ENCODE measurements around the gene ANKLE2.
A peak's percentile ranks its signal among the peaks of the same experiment; 100 is the strongest.
"Not testable (repeated sequence)": the region's sequence is repeated elsewhere in the genome, so short reads cannot be mapped to it uniquely, and the experiment has no call there.

Gene ANKLE2

DNA sequence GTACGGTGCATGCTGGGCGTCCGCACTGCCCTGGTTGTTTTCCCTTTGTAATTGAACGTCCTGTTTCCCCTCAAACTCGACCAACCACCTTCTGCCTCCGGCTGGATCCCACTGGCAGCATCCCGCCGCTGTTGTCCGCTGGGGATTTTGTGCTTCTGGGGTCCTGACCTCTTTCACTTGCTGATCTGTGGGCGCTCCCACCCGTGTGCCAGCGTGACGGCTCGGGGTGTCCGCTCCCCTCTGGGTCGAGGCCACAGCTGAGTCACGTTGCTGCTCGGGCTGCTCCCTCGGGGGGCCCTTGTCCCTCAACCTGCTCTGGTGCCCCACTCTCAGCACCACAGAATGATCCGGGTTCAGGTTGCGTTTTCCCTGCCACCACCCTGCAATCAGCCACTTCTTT, 43.0 kb downstream of the ANKLE2 start:
- DNase-seq, result no peak

DNA sequence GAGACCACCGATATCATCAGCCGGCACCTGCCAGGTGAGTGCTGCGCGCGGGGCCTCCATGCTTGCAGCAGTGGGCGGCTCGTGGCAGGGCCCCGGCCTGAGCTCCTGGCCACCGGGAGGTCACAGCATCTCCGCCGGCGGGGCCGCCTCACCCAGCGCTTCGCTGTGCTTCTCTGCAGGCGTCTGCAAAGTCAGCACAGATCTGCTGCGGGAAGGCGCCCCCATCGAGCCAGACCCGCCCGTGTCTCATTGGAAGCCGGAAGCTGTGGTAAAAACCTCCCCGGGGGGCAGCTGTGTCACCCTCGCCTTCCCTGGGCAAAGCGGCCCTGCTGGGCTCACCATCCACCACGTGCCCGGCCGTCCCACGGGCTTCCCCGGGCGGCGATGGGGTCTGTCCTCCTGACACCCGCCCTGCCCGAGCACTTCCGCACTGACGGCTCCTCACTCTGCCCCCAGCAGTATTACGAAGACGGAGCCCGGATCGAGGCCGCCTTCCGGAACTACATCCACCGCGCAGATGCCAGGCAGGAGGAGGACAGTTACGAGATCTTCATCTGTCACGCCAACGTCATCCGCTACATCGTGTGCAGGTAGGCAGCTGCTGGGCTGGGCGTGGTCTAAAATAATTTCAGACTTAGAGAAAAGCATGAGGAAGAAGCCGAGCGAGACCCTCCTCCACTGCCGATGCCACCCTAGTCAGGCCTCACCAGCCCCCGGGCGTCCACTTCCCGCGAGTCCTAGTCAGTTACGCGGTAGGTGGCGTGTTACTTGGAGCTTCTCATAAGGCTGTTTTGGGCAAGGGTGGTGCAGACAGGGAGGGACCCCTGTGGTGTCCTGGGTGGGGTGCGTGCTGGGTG, 43.9 kb downstream of the ANKLE2 start:
- no peak for DNase-seq

DNA sequence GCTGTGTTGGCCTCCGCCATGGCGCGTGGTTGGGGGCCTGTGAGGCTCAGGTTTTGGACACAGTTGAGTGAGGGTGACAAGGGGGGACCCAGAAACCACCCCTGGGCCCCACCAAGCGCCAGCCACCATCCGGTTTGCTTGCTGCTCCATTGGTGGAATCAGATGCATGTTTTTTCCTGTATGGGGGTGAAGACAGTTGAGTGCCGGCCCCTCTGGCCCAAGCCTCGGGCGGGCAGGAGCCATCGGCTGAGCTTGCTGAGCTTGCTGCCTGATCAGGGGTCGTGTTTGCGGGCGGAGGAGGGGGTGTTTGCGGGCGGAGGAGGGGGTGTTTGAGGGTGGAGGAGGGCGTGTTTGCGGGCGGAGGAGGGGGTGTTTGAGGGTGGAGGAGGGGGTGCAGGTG, 44.6 kb downstream of the ANKLE2 start:
- DNase-seq, result no peak

DNA sequence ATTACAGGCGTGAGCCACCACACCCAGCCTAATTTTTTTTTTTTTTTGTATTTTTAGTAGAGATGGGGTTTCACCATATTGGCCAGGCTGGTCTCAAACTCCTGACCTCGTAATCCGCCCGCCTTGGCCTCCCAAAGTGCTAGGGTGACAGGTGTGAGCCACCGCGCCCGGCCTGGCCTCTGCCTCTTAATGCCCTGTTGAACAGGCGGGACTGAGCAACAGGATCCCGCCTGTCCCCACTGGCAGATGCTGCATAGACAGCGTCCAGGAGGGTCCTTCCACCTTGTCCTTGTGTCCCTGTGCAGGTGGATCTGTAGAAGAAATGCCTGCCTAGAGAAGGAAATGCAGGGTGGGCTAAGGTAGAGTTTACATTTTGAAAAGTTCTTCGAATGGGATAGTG, 45.3 kb downstream of the ANKLE2 start:
- DNase-seq, result no peak

DNA sequence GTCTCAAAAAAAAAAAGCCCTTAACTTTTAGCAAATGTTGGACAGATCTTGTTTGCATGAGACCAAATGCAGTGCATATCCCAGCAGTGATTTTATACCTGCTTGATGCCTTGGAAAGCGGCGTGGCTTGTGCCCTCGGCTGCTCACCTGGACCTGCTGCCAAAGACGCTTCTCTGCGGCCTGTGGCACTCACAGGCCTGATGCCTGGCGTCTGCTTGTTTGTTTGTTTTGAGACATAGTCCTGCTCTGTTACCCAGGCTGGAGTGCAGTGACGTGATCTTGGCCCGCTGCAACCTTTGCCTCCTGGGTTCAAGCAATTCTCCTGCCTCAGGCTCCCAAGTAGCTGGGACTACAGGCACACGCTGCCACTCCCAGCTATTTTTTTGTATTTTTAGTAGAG, 45.8 kb downstream of the ANKLE2 start:
- DNase-seq, result no peak

DNA sequence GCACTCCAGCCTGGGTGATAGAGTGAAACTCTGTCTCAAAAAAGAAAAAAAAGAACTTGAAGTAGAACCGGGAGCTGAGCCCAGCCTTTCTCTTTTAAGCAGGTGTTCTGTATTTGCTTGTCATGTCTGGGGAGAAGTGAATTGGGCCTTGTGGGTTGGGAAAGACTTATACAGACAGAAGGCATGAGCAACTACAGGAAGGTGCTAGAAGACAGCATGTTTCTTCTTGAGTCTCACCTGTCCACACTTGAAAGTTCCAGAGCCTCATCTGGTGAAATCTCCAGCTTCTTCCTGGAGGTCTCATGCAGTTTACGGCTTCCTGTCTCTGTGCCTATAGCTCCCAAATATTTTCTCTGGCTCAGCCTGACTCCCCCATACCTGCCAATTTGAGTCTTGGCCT, 48.5 kb downstream of the ANKLE2 start:
- no peak for DNase-seq

DNA sequence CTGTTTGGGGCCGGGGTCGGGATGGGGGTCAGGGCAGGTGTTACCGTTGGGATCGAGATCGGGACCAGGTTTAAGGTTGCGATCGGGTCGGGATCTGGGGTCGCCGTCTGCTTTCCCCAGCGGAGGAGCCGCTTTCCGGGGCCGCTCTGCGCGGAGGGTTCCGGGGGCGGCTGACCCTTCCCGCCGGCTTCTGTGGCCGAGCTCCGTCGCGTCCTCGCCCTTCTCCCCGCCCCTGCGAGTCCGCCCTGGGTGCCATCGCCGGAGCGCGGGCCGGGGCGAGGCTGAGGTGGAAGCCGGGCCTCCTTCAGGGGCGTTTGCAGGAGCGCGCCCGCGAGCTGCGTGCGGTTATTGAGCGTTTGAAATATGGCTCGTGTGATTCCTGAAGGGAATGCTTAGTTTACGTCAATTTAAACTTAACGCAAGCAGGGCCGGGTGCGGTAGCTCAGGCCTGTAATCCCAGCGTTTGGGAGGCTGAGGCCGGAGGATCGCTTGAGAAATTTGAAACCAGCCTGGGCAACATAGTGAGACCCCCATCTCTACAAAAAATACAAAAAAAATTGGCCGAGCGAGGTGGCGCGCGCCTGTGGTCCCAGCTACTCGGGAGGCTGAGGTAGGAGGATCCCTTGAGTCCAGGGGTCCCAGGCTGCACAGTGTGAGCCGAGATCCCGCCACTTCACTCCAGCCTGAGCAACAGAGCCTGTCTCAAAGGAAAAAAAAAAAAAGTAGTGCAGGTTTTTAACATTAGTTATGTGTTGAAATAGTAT, 50.4 kb downstream of the ANKLE2 start:
- no peak for DNase-seq

DNA sequence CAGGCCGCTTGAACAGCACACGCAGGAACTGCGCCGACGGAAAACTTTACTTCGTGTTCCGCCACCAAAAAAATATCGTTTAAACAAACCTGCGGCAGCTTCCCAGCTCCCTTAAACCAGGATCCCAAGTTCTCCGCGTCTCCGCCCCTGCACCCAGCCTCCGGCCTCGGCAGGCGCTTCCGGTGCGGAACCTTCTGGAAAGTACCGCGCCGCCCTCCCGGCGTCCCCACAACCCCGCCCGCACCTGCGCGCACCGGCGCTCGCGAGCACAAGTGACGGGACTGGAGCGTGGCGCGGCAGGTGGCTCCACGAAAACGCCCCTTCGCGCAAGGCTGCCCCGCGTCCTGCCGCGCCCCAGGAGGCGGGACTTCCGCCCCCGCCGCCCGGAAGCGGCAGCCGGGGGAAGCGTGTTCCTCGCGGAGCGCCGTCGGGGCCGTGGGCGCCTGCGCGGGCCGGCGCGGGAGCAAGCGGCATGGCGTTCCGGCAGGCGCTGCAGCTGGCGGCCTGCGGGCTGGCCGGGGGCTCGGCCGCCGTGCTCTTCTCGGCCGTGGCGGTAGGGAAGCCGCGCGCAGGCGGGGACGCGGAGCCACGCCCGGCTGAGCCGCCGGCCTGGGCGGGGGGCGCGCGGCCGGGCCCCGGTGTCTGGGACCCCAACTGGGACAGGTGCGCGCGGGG, 51.1 kb downstream of the ANKLE2 start, which contains the start of gene PGAM5:
TSS of gene PGAM5 (plus strand) at position 438 of the 675 bp plus-strand sequence. CDS start at position 473, 35 bp downstream.
- peak; percentile 52 for DNase-seq

DNA sequence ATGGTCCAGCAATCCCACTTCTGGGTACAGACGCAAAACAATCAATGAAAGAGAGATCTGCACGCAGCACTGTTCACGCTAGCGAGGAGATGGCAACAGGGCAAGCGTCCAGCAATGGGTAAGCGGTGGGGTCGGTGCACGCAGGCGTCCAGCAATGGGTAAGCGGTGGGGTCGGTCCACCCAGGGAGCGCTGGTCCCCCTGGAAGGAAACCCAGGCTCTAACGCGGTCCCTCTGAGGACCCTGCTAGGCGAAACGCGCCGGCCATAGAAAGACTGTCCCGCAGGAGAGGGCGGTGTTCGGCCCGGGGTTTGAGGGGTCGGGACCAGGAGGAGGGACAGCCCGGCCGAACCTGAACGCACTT, 51.6 kb downstream of the ANKLE2 start:
- DNase-seq, result no peak

DNA sequence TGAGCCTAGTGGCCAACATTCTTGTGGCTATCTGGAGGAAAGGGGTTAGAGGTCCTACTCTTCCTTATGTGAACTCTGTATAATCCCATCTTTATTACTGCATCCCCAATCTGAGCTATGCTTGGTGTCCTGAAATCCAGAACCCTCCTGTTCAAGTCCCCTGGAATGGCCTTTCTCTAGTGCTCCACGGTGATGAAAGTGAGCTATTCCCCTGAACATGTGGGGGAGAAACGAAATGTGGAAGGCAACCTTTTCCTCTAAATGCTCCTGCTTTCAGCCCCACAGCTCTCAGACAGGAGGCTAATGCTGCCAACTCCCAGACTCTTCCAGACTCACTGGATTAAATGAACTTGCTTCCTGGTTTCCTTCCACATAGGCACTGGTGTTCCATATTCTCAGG, 53.5 kb downstream of the ANKLE2 start:
- no peak for DNase-seq

DNA sequence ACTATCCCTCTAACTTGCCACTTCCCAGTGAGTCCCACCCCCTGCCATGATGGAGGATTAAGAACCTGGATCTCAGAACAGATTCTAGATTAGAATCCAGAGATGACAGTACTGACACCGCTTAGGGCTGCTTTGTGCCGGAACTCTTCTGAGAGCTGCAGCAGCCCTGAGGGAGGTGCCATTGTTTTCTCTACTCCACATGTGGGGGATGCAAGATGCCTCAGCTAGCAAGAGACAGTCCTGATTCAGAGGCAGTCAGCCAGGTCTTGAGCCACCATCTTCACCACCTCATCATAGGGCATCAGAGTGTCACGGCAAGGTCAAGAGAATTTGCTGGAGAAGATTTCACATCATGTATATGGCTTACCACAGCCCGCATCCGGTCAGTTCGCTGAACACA, 54.4 kb downstream of the ANKLE2 start:
- no peak for DNase-seq

DNA sequence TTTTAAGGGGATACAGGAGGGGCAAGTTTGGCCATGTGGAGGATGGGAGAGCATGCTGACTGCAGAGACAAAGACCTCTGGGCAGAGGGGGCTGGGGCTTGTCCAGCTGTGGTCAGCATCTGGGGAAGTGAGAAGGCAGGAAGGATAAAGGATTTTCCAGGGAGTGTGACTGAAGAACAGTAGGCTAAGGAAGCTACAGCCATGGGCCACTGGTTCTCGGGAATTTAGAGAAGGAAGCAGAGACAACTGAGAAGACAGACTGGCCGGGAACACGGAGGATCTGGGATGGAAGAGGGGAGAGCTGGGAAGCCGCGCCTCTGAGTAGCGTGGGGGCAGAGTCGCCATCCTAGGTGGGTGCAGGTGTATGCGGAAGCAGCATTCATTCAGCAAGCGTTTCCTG, 58.0 kb downstream of the ANKLE2 start:
- no peak for DNase-seq

DNA sequence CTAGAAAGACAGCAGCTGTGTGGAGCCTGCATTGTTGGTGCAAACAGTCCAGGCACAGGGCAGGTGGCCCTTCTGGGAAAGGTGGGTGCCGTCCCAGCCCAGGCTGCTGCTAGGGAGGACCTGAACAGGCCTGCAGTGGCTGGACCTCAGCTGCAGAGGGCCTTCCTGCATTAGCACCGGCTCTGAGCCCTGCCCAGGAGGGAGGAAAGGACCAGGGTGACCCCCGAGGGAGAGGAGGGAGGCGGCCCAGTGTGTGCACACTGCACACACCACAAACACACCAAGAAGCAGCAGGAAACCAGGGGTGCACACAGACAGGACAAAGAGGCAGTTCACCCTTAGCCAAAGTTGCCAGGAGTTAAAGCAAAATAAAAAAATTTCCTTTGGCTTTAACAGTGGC, 59.0 kb downstream of the ANKLE2 start:
- no peak for DNase-seq

DNA sequence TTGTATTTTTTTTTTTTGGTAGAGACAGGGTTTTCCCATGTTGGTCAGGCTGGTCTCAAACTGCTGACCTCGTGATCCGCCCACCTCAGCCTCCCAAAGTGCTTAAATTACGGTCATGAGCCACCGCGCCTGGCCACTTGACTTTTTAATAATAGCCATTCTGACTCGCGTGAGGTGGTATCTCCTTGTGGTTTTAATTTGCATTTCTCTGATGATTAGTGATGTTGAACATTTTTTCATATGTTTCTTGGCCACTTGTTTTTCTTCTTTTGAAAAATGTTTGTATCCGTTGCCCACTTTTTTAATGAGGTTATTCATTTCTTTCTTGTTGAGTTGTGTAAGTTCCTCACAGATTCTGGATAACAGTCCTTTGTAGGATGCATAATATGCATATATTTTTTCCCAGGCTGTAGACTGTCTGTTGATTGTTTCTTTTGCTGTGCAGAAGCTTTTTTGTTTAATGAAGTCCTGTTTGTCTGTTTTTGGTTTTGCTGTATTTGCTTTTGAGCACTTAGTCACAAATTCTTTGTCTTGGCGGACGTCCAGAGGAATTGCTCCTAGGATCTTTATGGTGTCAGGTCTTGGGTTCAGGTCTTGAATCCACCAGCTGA, 61.3 kb downstream of the ANKLE2 start:
- no peak for DNase-seq

DNA sequence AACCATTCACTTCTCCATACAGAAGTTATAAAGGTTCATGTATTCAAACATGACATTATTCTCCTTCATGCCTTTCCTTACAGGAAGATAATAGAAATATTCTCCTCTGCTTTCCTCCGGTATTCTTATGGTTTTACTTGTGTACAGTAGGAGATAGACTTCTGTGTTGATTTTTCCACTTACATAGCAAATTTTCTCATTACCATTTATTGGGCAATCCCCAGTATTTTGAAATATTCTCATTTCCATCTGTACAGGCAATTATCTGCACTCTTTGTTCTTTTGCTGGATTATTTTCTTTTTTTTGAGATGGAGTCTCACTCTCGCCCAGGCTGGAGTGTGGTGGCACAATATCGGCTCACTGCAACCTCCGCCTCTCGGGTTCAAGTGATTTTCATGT, 63.3 kb downstream of the ANKLE2 start:
- no peak for DNase-seq

DNA sequence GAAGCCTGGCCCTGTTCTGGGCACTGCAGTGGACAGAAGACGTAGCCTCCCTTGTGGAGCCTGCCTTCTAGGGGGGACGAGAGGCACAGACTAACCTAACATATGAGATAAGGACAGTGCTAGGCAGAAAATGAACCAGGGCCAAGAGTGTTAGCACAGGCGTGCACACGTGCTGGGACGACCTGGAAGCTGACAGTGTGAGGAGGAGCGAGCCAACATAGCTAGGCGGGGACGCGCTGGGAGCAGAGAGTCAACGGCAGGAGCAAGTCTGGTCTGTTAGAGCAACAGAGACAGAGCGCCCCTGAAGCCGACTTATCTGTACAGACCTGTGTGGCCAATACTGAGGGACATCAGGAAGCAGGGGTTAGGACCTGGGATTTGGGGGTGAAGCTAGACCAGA, 66.2 kb downstream of the ANKLE2 start:
- no peak for DNase-seq

DNA sequence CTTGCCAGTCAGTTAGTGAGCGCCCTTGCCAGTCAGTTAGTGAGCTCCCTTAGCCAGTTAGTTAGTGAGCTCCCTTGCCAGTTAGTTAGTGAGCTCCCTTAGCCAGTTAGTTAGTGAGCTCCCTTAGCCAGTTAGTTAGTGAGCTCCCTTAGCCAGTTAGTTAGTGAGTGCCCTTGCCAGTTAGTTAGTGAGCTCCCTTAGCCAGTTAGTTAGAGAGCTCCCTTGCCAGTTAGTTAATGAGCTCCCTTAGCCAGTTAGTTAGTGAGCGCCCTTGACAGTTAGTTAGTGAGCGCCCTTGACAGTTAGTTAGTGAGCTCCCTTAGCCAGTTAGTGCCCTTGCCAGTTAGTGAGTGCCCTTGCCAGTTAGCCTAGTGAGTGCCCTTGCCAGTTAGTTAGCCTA, 66.7 kb downstream of the ANKLE2 start:
- DNase-seq, result not testable (repeated sequence)

DNA sequence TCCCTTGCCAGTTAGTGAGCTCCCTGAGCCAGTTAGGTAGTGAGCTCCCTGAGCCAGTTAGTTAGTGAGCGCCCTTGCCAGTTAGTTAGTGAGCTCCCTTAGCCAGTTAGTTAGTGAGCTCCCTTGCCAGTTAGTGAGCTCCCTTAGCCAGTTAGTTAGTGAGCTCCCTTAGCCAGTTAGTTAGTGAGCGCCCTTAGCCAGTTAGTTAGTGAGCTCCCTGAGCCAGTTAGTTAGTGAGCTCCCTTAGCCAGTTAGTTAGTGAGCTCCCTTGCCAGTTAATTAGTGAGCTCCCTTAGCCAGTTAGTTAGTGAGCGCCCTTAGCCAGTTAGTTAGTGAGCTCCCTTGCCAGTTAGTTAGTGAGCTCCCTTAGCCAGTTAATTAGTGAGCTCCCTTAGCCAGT, 69.6 kb downstream of the ANKLE2 start:
- DNase-seq, result not testable (repeated sequence)

DNA sequence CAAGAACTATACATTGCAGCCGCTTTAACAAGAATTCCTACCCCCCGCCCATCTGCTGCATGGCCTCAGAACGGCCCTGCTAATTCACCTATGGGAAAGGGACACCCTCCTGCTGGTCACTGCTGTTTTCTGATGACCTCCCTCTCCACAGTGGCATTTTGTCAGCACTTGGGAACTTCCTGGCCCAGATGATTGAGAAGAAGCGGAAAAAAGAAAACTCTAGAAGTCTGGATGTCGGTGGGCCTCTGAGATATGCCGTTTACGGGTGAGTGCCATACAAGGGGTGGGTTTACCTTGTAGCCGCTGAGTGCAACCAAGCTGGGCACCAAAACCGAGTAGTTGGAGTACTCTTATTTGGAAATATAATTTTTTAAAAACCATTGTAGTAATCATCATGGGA, 71.5 kb downstream of the ANKLE2 start:
- no peak for DNase-seq

DNA sequence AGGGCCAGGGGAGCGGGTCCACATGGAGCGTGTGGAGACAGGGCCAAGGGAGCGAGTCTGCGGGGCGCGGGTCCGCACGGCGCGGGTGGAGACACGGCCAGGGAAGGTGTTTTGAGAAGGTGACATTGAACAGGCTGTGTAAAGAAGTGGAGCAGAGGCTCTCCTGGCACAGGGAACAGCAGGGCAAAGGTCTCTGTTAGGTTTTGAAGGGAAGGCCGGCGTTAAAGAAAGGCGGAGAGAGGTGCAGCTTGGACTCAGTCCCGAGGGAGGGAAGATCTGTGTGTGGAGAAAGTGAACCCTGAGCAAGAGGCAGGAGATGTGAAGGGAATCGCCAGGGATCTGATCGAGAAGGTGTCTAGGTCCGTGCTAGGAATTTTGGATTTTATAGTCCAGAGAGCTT, 72.4 kb downstream of the ANKLE2 start:
- no peak for DNase-seq

DNA sequence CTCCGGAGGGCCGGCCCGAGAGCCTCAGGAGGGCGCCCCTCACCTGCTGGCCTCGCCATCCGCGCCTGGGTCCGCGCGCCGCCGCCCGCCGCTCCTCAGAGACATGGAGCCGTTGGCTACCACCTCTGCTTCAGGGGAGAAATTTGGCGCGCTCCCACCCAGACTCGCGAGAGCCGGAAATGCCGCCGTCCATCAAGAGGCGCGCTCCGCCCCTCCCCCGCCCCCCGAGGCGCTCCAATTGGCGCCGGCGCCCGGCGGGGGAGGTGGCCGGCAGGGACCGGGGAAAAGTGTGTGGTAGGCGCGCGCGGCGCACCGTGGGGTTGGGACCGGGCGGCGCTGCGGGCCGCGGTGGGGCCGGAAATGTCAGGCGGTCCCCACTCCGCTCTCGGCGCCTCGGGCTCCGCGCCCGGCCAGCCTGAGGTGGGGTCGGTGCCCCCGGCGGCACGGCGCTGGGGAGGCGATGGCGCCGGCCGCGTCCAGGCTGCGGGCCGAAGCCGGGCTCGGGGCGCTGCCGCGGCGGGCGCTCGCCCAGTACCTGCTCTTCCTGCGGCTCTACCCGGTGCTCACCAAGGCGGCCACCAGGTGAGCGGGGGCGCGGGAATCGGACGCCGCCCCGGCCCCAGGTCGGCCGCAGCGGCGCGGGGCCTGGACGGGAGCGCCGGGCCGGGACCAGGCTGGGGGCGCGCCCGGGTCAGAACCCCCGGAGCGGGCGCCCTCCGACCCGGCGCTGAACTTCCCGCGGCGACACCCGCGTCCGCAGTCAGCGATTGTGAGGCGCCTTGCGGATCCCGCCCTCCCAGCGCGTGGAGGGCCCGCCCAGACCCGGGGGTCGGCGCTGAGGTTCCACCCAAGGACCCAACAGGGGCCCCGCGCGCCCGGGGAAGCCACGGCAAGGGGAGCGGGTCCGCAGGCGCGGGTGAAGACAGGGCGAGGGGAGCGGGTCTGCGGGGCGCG, 74.1 kb downstream of the ANKLE2 start, which contains the start of the genes POLE and PXMP2:
TSS of gene POLE (minus strand) at position 132 of the 954 bp plus-strand sequence. CDS start at position 105, 27 bp downstream.
TSS of gene PXMP2 (plus strand) at position 377 of the 954 bp plus-strand sequence. CDS start at position 461, 84 bp downstream.
- peak; percentile 84 for DNase-seq

DNA sequence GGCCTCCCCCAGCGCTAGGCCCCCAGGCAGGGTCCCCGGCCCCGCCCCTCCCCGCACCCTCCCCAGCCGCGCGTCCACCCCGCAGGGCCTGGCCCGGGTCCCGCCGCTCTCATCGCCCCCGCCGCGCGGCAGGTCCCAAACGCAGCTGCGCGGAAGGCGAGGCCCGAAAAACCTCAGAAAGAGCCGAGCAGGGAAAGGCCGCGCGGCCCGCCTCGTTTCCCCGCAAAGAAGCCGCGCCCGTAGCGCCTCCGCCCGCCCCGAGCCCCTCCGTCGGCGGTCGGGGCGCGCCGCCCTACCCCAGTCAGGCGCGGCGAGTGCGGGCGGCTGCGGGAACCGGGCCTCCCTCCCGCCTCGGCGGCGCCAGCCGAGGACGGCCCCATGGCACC, 74.8 kb downstream of the ANKLE2 start:
- no peak for DNase-seq

Data from GF-D8 (cell line).